ENCODE measurements around the gene ALS2CL.

GRCh38 chr3:46675426-46675825 lies 18.1 kb downstream of the ALS2CL start:
- TF ChIP-seq POLR2A (IDR thresholded peaks at IDR 0.05) (no peak), CTCF (IDR thresholded peaks at IDR 0.05) (no peak)
